H1 (cell line): ENCODE data around the gene GUCY1A2. TPM values are rescaled to one million over a fixed set of nuclear protein-coding genes. Genes with fewer than 3 reads are reported as not detected.

Experiments used
- CHD1 ChIP-seq: IDR thresholded peaks from 2 replicates; pipeline ENCODE4 v1.6.1; 2012; ENCODE audit warnings: low read depth, low read length, improper control_type of control experiment
- FOSL1 ChIP-seq: IDR thresholded peaks from 2 replicates; pipeline ENCODE4 v1.6.1; 2011; ENCODE audit warnings: mild to moderate bottlenecking, low read depth, low read length, moderate library complexity; ENCODE audit not compliant: insufficient read depth
- GABPA ChIP-seq: IDR thresholded peaks from 2 replicates; pipeline ENCODE4 v1.6.1; 2011; ENCODE audit warnings: mild to moderate bottlenecking, low read length, moderate library complexity, borderline replicate concordance; ENCODE audit not compliant: insufficient read depth
- KDM4A ChIP-seq: IDR thresholded peaks from one replicate; pipeline ENCODE4 v1.7.1; 2012; ENCODE audit warnings: low read depth, mild to moderate bottlenecking, moderate library complexity, low read length, inconsistent platforms; ENCODE audit not compliant: severe bottlenecking
- KDM5A ChIP-seq: fragments of 200-600 bp; IDR thresholded peaks from 2 replicates; pipeline ENCODE4 v1.7.1; 2012; ENCODE audit warnings: mild to moderate bottlenecking, low read length, inconsistent platforms, mixed read lengths
- RXRA ChIP-seq: IDR thresholded peaks from 2 replicates; pipeline ENCODE4 v1.6.1; 2011; ENCODE audit warnings: low read depth, mild to moderate bottlenecking, low read length, moderate library complexity; ENCODE audit not compliant: insufficient read depth
- SP2 ChIP-seq: IDR thresholded peaks from 2 replicates; pipeline ENCODE4 v1.6.1; 2012; ENCODE audit warnings: mild to moderate bottlenecking, low read length, inconsistent platforms
- TCF12 ChIP-seq: IDR thresholded peaks from 2 replicates; pipeline ENCODE4 v1.6.1; 2011; ENCODE audit warnings: low read depth, mild to moderate bottlenecking, low read length
- ZNF274 ChIP-seq: IDR thresholded peaks from 2 replicates; pipeline ENCODE4 v1.7.0; 2012; ENCODE audit warnings: low read length, borderline replicate concordance; ENCODE audit errors: extremely low read depth
- polyA plus RNA-seq, 7 experiments: library from polyadenylated mRNA; depleted of rRNA in 3 of 7; stranded (reverse) in 5 of 7; unstranded in 2 of 7; fragments of >200 nt in 5 of 7; fragments of 200-250 nt in 2 of 7; gene quantifications; 1 replicate in 5 of 7; 2 replicates in 1 of 7; 4 replicates in 1 of 7; pipeline versions ENCODE4 v1.2.1 to v1.2.3, GENCODE V29; 2011 to 2013; ENCODE audit warnings: missing spikeins in 2 of 7, mixed read lengths in 2 of 7
- total RNA-seq: library from RNA; stranded (reverse); fragmentation: NEBNext Ultra II Directional; extraction: Animal tissue kit (Norgen Biotek cat#: 25700); gene quantifications from 2 replicates; pipeline ENCODE4 v1.2.1, GENCODE V29; 2021
- TF ChIP-seq, protein P1 (sequence below): fragments of 300-600 bp; sonication (generic); IDR thresholded peaks from 2 replicates; pipeline ENCODE4 v1.7.1; 2012; ENCODE audit warnings: low read length, moderate library complexity, mild to moderate bottlenecking, inconsistent platforms; ENCODE audit not compliant: insufficient replicate concordance
- TF ChIP-seq, protein P2 (sequence below): IDR thresholded peaks from 2 replicates; pipeline ENCODE4 v1.6.1; 2011; ENCODE audit warnings: low read length, improper control_type of control experiment

Gene GUCY1A2
- total and polyA plus RNA-seq, 2 of the 8 experiments (the other 6 are each of a cell fraction or from before 2014, with no cell fraction given), result 0.11 to 1.9 TPM

DNA sequence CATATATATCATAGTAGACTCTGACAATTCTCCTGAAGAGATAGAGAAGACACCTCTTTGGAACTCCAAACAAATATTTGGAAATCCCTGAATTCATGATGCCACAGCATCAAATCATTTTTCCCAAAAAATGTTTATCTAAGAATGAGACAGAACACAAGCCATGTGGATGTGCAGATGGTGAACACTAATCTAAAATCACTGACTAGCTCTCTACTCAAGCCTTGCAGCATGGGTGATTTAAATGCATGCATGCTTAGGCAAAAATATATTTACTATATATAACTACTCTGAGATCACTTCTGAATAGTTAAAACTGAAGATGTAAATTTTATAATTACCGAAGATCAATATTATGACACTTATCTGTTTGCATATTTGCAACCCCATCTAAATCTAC, 289.9 kb downstream of the GUCY1A2 start (continued):
- TF ChIP-seq, protein P1, sequence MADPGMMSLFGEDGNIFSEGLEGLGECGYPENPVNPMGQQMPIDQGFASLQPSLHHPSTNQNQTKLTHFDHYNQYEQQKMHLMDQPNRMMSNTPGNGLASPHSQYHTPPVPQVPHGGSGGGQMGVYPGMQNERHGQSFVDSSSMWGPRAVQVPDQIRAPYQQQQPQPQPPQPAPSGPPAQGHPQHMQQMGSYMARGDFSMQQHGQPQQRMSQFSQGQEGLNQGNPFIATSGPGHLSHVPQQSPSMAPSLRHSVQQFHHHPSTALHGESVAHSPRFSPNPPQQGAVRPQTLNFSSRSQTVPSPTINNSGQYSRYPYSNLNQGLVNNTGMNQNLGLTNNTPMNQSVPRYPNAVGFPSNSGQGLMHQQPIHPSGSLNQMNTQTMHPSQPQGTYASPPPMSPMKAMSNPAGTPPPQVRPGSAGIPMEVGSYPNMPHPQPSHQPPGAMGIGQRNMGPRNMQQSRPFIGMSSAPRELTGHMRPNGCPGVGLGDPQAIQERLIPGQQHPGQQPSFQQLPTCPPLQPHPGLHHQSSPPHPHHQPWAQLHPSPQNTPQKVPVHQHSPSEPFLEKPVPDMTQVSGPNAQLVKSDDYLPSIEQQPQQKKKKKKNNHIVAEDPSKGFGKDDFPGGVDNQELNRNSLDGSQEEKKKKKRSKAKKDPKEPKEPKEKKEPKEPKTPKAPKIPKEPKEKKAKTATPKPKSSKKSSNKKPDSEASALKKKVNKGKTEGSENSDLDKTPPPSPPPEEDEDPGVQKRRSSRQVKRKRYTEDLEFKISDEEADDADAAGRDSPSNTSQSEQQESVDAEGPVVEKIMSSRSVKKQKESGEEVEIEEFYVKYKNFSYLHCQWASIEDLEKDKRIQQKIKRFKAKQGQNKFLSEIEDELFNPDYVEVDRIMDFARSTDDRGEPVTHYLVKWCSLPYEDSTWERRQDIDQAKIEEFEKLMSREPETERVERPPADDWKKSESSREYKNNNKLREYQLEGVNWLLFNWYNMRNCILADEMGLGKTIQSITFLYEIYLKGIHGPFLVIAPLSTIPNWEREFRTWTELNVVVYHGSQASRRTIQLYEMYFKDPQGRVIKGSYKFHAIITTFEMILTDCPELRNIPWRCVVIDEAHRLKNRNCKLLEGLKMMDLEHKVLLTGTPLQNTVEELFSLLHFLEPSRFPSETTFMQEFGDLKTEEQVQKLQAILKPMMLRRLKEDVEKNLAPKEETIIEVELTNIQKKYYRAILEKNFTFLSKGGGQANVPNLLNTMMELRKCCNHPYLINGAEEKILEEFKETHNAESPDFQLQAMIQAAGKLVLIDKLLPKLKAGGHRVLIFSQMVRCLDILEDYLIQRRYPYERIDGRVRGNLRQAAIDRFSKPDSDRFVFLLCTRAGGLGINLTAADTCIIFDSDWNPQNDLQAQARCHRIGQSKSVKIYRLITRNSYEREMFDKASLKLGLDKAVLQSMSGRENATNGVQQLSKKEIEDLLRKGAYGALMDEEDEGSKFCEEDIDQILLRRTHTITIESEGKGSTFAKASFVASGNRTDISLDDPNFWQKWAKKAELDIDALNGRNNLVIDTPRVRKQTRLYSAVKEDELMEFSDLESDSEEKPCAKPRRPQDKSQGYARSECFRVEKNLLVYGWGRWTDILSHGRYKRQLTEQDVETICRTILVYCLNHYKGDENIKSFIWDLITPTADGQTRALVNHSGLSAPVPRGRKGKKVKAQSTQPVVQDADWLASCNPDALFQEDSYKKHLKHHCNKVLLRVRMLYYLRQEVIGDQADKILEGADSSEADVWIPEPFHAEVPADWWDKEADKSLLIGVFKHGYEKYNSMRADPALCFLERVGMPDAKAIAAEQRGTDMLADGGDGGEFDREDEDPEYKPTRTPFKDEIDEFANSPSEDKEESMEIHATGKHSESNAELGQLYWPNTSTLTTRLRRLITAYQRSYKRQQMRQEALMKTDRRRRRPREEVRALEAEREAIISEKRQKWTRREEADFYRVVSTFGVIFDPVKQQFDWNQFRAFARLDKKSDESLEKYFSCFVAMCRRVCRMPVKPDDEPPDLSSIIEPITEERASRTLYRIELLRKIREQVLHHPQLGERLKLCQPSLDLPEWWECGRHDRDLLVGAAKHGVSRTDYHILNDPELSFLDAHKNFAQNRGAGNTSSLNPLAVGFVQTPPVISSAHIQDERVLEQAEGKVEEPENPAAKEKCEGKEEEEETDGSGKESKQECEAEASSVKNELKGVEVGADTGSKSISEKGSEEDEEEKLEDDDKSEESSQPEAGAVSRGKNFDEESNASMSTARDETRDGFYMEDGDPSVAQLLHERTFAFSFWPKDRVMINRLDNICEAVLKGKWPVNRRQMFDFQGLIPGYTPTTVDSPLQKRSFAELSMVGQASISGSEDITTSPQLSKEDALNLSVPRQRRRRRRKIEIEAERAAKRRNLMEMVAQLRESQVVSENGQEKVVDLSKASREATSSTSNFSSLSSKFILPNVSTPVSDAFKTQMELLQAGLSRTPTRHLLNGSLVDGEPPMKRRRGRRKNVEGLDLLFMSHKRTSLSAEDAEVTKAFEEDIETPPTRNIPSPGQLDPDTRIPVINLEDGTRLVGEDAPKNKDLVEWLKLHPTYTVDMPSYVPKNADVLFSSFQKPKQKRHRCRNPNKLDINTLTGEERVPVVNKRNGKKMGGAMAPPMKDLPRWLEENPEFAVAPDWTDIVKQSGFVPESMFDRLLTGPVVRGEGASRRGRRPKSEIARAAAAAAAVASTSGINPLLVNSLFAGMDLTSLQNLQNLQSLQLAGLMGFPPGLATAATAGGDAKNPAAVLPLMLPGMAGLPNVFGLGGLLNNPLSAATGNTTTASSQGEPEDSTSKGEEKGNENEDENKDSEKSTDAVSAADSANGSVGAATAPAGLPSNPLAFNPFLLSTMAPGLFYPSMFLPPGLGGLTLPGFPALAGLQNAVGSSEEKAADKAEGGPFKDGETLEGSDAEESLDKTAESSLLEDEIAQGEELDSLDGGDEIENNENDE, result no peak
- TF ChIP-seq KDM4A (no peak), RXRA (no peak), CHD1 (no peak), GABPA (no peak), ZNF274 (no peak), KDM5A (no peak), FOSL1 (no peak), SP2 (no peak), TCF12 (no peak)
- TF ChIP-seq, protein P2, sequence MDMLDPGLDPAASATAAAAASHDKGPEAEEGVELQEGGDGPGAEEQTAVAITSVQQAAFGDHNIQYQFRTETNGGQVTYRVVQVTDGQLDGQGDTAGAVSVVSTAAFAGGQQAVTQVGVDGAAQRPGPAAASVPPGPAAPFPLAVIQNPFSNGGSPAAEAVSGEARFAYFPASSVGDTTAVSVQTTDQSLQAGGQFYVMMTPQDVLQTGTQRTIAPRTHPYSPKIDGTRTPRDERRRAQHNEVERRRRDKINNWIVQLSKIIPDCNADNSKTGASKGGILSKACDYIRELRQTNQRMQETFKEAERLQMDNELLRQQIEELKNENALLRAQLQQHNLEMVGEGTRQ, result no peak
